ENCODE measurements around the gene NLRP6.
A peak's percentile ranks its signal among the peaks of the same experiment; 100 is the strongest.

Gene NLRP6

GRCh38 chr11:250740-251299, 27.4 kb upstream of the NLRP6 start:
- peak; percentile 72 for TF ChIP-seq CTCF (IDR thresholded peaks at IDR 0.05; ENCODE audit: extremely low read depth, insufficient read depth, missing control alignments)
- DNase-seq (ENCODE audit: low spot score): peak; percentile 46
- in situ Hi-C loops (cut with MboI; ENCODE audit: low pct_unique_long_range_greater_than_20kb, low sequenced_read_pairs, unreplicated experiment): no loop called here

GRCh38 chr11:251550-251949, 26.7 kb upstream of the NLRP6 start:
- DNase-seq (ENCODE audit: low spot score): no peak
- in situ Hi-C loops (cut with MboI; ENCODE audit: low pct_unique_long_range_greater_than_20kb, low sequenced_read_pairs, unreplicated experiment): no loop called here
- TF ChIP-seq CTCF (IDR thresholded peaks at IDR 0.05; ENCODE audit: extremely low read depth, insufficient read depth, missing control alignments): peak; percentile 4

DNA sequence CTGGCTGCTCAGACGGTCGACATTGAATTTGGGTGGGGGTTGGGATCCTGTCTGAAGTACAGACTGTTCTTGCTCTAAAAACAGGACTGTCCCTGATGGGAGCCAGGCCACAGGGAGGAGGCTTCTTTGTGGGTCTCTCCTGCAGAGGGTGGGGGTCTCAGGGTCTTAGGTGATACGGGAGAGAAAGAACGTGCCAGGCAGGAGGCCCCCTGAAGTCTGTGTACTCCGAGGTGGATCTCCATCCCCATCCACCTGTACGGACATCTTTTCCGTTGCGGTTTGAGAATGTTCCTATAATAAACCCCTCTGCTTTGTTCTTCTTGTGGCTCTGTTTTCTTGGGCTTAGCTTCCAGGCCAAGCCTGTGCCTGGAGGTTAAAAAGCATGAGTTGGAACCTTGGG, 25.5 kb upstream of the NLRP6 start:
- no peak for TF ChIP-seq CTCF (IDR thresholded peaks at IDR 0.05; ENCODE audit: extremely low read depth, insufficient read depth, missing control alignments)
- no peak for DNase-seq (ENCODE audit: low spot score)
- in situ Hi-C loops (cut with MboI; ENCODE audit: low pct_unique_long_range_greater_than_20kb, low sequenced_read_pairs, unreplicated experiment): no loop called here

- no peak for DNase-seq (ENCODE audit: low spot score)
- in situ Hi-C loops (cut with MboI; ENCODE audit: low pct_unique_long_range_greater_than_20kb, low sequenced_read_pairs, unreplicated experiment): no loop called here
- no peak for TF ChIP-seq CTCF (IDR thresholded peaks at IDR 0.05; ENCODE audit: extremely low read depth, insufficient read depth, missing control alignments)
These were observed 24.9 kb upstream of the NLRP6 start for GRCh38 chr11:253160-253885.

GRCh38 chr11:253886-254270, 24.3 kb upstream of the NLRP6 start:
- DNase-seq (ENCODE audit: low spot score): no peak
- in situ Hi-C loops (cut with MboI; ENCODE audit: low pct_unique_long_range_greater_than_20kb, low sequenced_read_pairs, unreplicated experiment): no loop called here
- TF ChIP-seq CTCF (IDR thresholded peaks at IDR 0.05; ENCODE audit: extremely low read depth, insufficient read depth, missing control alignments): no peak

- no peak for DNase-seq (ENCODE audit: low spot score)
- in situ Hi-C loops (cut with MboI; ENCODE audit: low pct_unique_long_range_greater_than_20kb, low sequenced_read_pairs, unreplicated experiment): no loop called here
- no peak for TF ChIP-seq CTCF (IDR thresholded peaks at IDR 0.05; ENCODE audit: extremely low read depth, insufficient read depth, missing control alignments)
These were observed 23.0 kb upstream of the NLRP6 start for GRCh38 chr11:255176-255575.
